ENCODE measurements around the gene C1QC.

- TF ChIP-seq EZH2 (IDR thresholded peaks at IDR 0.05; ENCODE audit: borderline replicate concordance, low read depth, low read length, poor library complexity, severe bottlenecking) (no peak), CTCF (conservative IDR thresholded peaks at IDR 0.05; ENCODE audit: low read depth, low read length) (no peak)
Measured at GRCh38 chr1:22683547-22683946, 40.1 kb downstream of the C1QC start.

Measured in A673 (cell line).